ENCODE results near the gene PRKAA1. TPM values are rescaled to one million over a fixed set of nuclear protein-coding genes. Genes with fewer than 3 reads are reported as not detected.

PRKAA1 gene
- total and polyA plus RNA-seq, 2 of the 4 experiments (the other 2 are of a cell fraction) = 47.7 to 94.1 TPM

- no peak overlapping the region for H2BK120ac ChIP-seq (ENCODE audit: low read depth, low read length)
- CTCF ChIA-PET = interaction anchor here (0.6 to 1.4 kb wide), 2 partner anchors 22 to 1839 kb away, joined by 3 read pairs; no protein-coding TSS in a partner anchor
- no peak overlapping the region for H3K4me2 ChIP-seq (ENCODE audit: low read depth, low read length)
- no peaks in the 10 kb centered on the region for H3K27me3 ChIP-seq (ENCODE audit: control insufficient read depth, insufficient read depth, low read length)
- H4K8ac ChIP-seq (ENCODE audit: low read depth in 2 of 2, low read length in 2 of 2) = no peak overlapping the region
- no peak overlapping the region for H3K9ac ChIP-seq (ENCODE audit: low read depth, low read length)
- H3K4me3 ChIP-seq (ENCODE audit: insufficient read depth, low read depth, low read length) = no peak overlapping the region
- peaks cover 35 to 47% of the 10 kb centered on the region in 2 experiments for H3K79me1 ChIP-seq (ENCODE audit: low read depth in 1 of 2, low read length in 2 of 2)
- no peak overlapping the region for H2BK20ac ChIP-seq (ENCODE audit: low read depth, low read length)
- H3K23ac ChIP-seq (ENCODE audit: low read depth, low read length) = no peak overlapping the region
- no CpG with 5 or more reads among the region's 4 CpGs for WGBS, 2 experiments (ENCODE audit: extremely low coverage in 2 of 2, insufficient read length in 1 of 2)
- intact Hi-C loops (cut with micrococcal nuclease) = loop anchor here (2.0 kb wide), 1 partner anchor 14 kb away; no protein-coding TSS in a partner anchor
- dilution Hi-C loops (cut with HindIII; ENCODE audit: low sequenced_read_pairs, unreplicated experiment) = no loop called here
- no peak overlapping the region for H2AFZ ChIP-seq (replicated peaks; ENCODE audit: low read length, poor library complexity)
- POLR2A ChIA-PET (ENCODE audit: unreplicated experiment) = no interaction called here
- H3K9me1 ChIP-seq (ENCODE audit: insufficient read depth, low read length) = no peaks in the 10 kb centered on the region
- H2BK15ac ChIP-seq (ENCODE audit: low read depth, low read length) = no peak overlapping the region
- no peak overlapping the region for H3K56ac ChIP-seq (ENCODE audit: extremely low read depth, insufficient read depth, low read length)
- H3K18ac ChIP-seq (ENCODE audit: low read depth, low read length) = no peak overlapping the region
- no peak for ATAC-seq (ENCODE audit: low read depth)
- H3K9me3 ChIP-seq (ENCODE audit: control insufficient read depth, insufficient read depth, low read length) = no peaks in the 10 kb centered on the region
- H4K5ac ChIP-seq (ENCODE audit: low read depth, low read length) = no peak overlapping the region
- no peak overlapping the region for H3K4ac ChIP-seq (ENCODE audit: low read depth, low read length)
- no peak overlapping the region for H3K27ac ChIP-seq (ENCODE audit: insufficient read depth, low read length)
- H4K91ac ChIP-seq (ENCODE audit: insufficient read depth, low read depth, low read length) = no peak overlapping the region
- in situ Hi-C loops (cut with MboI; ENCODE audit: low sequenced_read_pairs) = no loop called here
- H4K20me1 ChIP-seq (ENCODE audit: insufficient read depth, low read length) = peaks cover 31% of the 10 kb centered on the region
- no peak for DNase-seq
- no peak overlapping the region for H2AK5ac ChIP-seq (ENCODE audit: low read depth, low read length)
- H3K4me1 ChIP-seq (ENCODE audit: control insufficient read depth, insufficient read depth, low read length) = peaks cover 2% of the 10 kb centered on the region
- peaks cover 24% of the 10 kb centered on the region for H3K36me3 ChIP-seq (ENCODE audit: control insufficient read depth, insufficient read depth, low read length)
- H2BK5ac ChIP-seq (ENCODE audit: low read depth, low read length, poor library complexity, severe bottlenecking) = no peak overlapping the region
- no peak overlapping the region for H3K14ac ChIP-seq (replicated peaks; ENCODE audit: low read depth, low read length)
- H2AK9ac ChIP-seq (replicated peaks; ENCODE audit: low read depth, low read length, poor library complexity) = no peak overlapping the region
- BruUV-seq (replicated peaks) = no TSS peak
- TF ChIP-seq MXI1 (IDR thresholded peaks at IDR 0.05; ENCODE audit: borderline replicate concordance, low read depth, low read length) (no peak), SMC3 (IDR thresholded peaks at IDR 0.05; ENCODE audit: low read depth, low read length) (no peak), CTCF (conservative IDR thresholded peaks at IDR 0.05; ENCODE audit: low read depth, low read length) (no peak), CHD1 (IDR thresholded peaks at IDR 0.05; ENCODE audit: low read depth, low read length) (no peak), MAFK (IDR thresholded peaks at IDR 0.05; ENCODE audit: low read depth, low read length) (no peak), USF2 (IDR thresholded peaks at IDR 0.05; ENCODE audit: low read depth, low read length) (no peak), POLR2A (IDR thresholded peaks at IDR 0.05; ENCODE audit: low read depth, low read length) (no peak), CEBPB (IDR thresholded peaks at IDR 0.05; ENCODE audit: low read depth, low read length) (no peak), RAD21 (IDR thresholded peaks at IDR 0.05; ENCODE audit: low read length) (no peak), FOS (IDR thresholded peaks at IDR 0.05; ENCODE audit: low read depth, low read length) (no peak), RFX5 (IDR thresholded peaks at IDR 0.05; ENCODE audit: low read depth, low read length) (no peak), ELK1 (IDR thresholded peaks at IDR 0.05; ENCODE audit: borderline replicate concordance, low read depth, low read length) (no peak), RCOR1 (IDR thresholded peaks at IDR 0.05; ENCODE audit: insufficient replicate concordance, low read length) (no peak), BHLHE40 (IDR thresholded peaks at IDR 0.05; ENCODE audit: low read depth, low read length) (no peak), NFE2L2 (IDR thresholded peaks at IDR 0.05; ENCODE audit: low read depth, low read length) (no peak)
Measured at GRCh38 chr5:40775085-40775845, 22.9 kb downstream of the PRKAA1 start.
